Measurements from ENCODE around the gene TTPAL. TPM values are rescaled to one million over a fixed set of nuclear protein-coding genes. Genes with fewer than 3 reads are reported as not detected.

TTPAL gene
- total RNA-seq: 2.4 TPM

GRCh38 chr20:44475694-44476560 lies at the start of gene TTPAL:
Gene TTPAL, plus strand, starts transcription at chr20:44475874. Its CDS starts 4,126 bp downstream, at chr20:44480000.
- peak; percentile 77 to 89 (median 86) for DNase-seq (ENCODE audit: low read depth in 2 of 3, low spot score in 2 of 3)

GRCh38 chr20:44425923-44426322 lies 49.8 kb upstream of the TTPAL start:
- no peak for DNase-seq (ENCODE audit: low read depth in 2 of 3, low spot score in 2 of 3)

- no peak for DNase-seq (ENCODE audit: low read depth in 2 of 3, low spot score in 2 of 3)
Observed at GRCh38 chr20:44426879-44427790, 48.5 kb upstream of the TTPAL start.

- no peak for DNase-seq (ENCODE audit: low read depth in 2 of 3, low spot score in 2 of 3)
Observed at GRCh38 chr20:44427804-44428173, 47.9 kb upstream of the TTPAL start.

GRCh38 chr20:44428174-44429016 lies 47.3 kb upstream of the TTPAL start:
- DNase-seq (ENCODE audit: low read depth in 2 of 3, low spot score in 2 of 3): no peak

GRCh38 chr20:44429017-44429339 lies 46.7 kb upstream of the TTPAL start:
- DNase-seq (ENCODE audit: low read depth in 2 of 3, low spot score in 2 of 3): no peak

GRCh38 chr20:44429419-44430269 lies 46.0 kb upstream of the TTPAL start:
- no peak for DNase-seq (ENCODE audit: low read depth in 2 of 3, low spot score in 2 of 3)

GRCh38 chr20:44430270-44431065 lies 45.2 kb upstream of the TTPAL start:
- no peak for DNase-seq (ENCODE audit: low read depth in 2 of 3, low spot score in 2 of 3)

- no peak for DNase-seq (ENCODE audit: low read depth in 2 of 3, low spot score in 2 of 3)
Observed at GRCh38 chr20:44431118-44431501, 44.6 kb upstream of the TTPAL start.

GRCh38 chr20:44431502-44432234 lies 44.0 kb upstream of the TTPAL start:
- no peak for DNase-seq (ENCODE audit: low read depth in 2 of 3, low spot score in 2 of 3)

- DNase-seq (ENCODE audit: low read depth in 2 of 3, low spot score in 2 of 3): no peak
Observed at GRCh38 chr20:44432618-44433577, 42.8 kb upstream of the TTPAL start.

- DNase-seq (ENCODE audit: low read depth in 2 of 3, low spot score in 2 of 3): no peak
Observed at GRCh38 chr20:44433751-44434538, 41.7 kb upstream of the TTPAL start.

- DNase-seq (ENCODE audit: low read depth in 2 of 3, low spot score in 2 of 3): peak in 2 of 3 donors; percentile 11 to 16
Observed at GRCh38 chr20:44435630-44436335, 39.9 kb upstream of the TTPAL start.

GRCh38 chr20:44436393-44436792 lies 39.3 kb upstream of the TTPAL start:
- no peak for DNase-seq (ENCODE audit: low read depth in 2 of 3, low spot score in 2 of 3)

GRCh38 chr20:44437497-44437896 lies 38.2 kb upstream of the TTPAL start:
- no peak for DNase-seq (ENCODE audit: low read depth in 2 of 3, low spot score in 2 of 3)

GRCh38 chr20:44438782-44439181 lies 36.9 kb upstream of the TTPAL start:
- DNase-seq (ENCODE audit: low read depth in 2 of 3, low spot score in 2 of 3): no peak
